GM20000 (cell line): Measurements from ENCODE around the gene QKI.

ENCODE experiments used
- DNase-seq: peaks from one replicate; pipeline ENCODE4 v3.0.0; 2012; ENCODE audit warnings: low spot score
- CTCF ChIP-seq: IDR thresholded peaks from 2 replicates; pipeline ENCODE4 v1.5.1; 2012; ENCODE audit warnings: mild to moderate bottlenecking, control low read depth; ENCODE audit errors: extremely low read depth, missing control alignments

The QKI gene

GRCh38 chr6:163613025-163613424, 198.5 kb downstream of the QKI start:
- no peak for TF ChIP-seq CTCF
- DNase-seq = no peak

- no peak for TF ChIP-seq CTCF
Measured at GRCh38 chr6:163613668-163614067, 199.2 kb downstream of the QKI start.

GRCh38 chr6:163616452-163616851, 201.9 kb downstream of the QKI start:
- DNase-seq = no peak

More at GRCh38 chr6:163613668-163614067, 199.2 kb downstream of the QKI start:
- DNase-seq = no peak

GRCh38 chr6:163617549-163617948, 203.0 kb downstream of the QKI start:
- DNase-seq = no peak
- no peak for TF ChIP-seq CTCF

More at GRCh38 chr6:163616452-163616851, 201.9 kb downstream of the QKI start:
- TF ChIP-seq CTCF = no peak

- no peak for DNase-seq
- no peak for TF ChIP-seq CTCF
Measured at GRCh38 chr6:163620101-163620500, 205.6 kb downstream of the QKI start.

- TF ChIP-seq CTCF = no peak
- DNase-seq = no peak
Measured at GRCh38 chr6:163620670-163621330, 206.3 kb downstream of the QKI start.

GRCh38 chr6:163625265-163625664, 210.7 kb downstream of the QKI start:
- no peak for TF ChIP-seq CTCF
- no peak for DNase-seq
